OCI-LY3 (cell line): ENCODE results near the gene PIK3C3.

Experiments used
- CTCF ChIP-seq: fragments of 200-600, 300-600 bp; sonication (generic); IDR thresholded peaks from 2 replicates; pipeline ENCODE4 v1.5.1; 2014; ENCODE audit warnings: antibody characterized with exemption, low read length, low read depth
- EZH2phosphoT487 ChIP-seq: fragments of 200-600 bp; shearing (Covaris generic); IDR thresholded peaks from 2 replicates; pipeline ENCODE4 v1.6.1; 2018; ENCODE audit warnings: antibody characterized with exemption, mixed run types, low read depth

GRCh38 chr18:41948544-41949110 is 6.4 kb upstream of the PIK3C3 start:
- TF ChIP-seq EZH2phosphoT487 (no peak), CTCF (no peak)
